Mesenchymal stem cell (in vitro differentiated cells and primary cell): ENCODE data around the gene RBM14.

ENCODE experiments used
- DNase-seq: peaks from one replicate; pipeline ENCODE4 v3.0.0-alpha.2; 2013
- H2AFZ ChIP-seq: one replicate; pipeline ENCODE4 v1.6.1; 2013; ENCODE audit warnings: low read depth, mild to moderate bottlenecking, control low read depth, inconsistent platforms, low read length, moderate library complexity
- H2AK5ac ChIP-seq: 2 replicates; pipeline ENCODE4 v1.6.1; 2013; ENCODE audit warnings: low read length, moderate library complexity, mild to moderate bottlenecking, inconsistent platforms; ENCODE audit not compliant: severe bottlenecking
- H2BK120ac ChIP-seq: one replicate; pipeline ENCODE4 v1.6.1; 2013; ENCODE audit warnings: low read depth, mild to moderate bottlenecking, inconsistent platforms, low read length, moderate library complexity
- H2BK12ac ChIP-seq, 2 experiments: one replicate each; pipeline ENCODE4 v1.6.1; 2013; ENCODE audit warnings: inconsistent platforms in 2 of 2, low read length in 2 of 2, mild to moderate bottlenecking in 2 of 2, moderate library complexity in 2 of 2, control low read depth in 1 of 2
- H2BK15ac ChIP-seq: one replicate; pipeline ENCODE4 v1.6.1; 2013; ENCODE audit warnings: mild to moderate bottlenecking, low read depth, inconsistent platforms; ENCODE audit not compliant: poor library complexity, severe bottlenecking
- H2BK5ac ChIP-seq: 2 replicates; pipeline ENCODE4 v1.6.1; 2013; ENCODE audit warnings: low read depth, mild to moderate bottlenecking, low read length, control low read depth, inconsistent platforms; ENCODE audit not compliant: poor library complexity, severe bottlenecking
- H3K14ac ChIP-seq, 2 experiments: one replicate each; pipeline ENCODE4 v1.6.1; 2013; ENCODE audit warnings: inconsistent platforms in 2 of 2, low read length in 2 of 2, control low read depth in 1 of 2, mild to moderate bottlenecking in 1 of 2, moderate library complexity in 1 of 2
- H3K18ac ChIP-seq, 2 experiments: one replicate each; pipeline ENCODE4 v1.6.1; 2013; ENCODE audit warnings: inconsistent platforms in 2 of 2, low read length in 2 of 2, control low read depth in 1 of 2, low read depth in 1 of 2, mild to moderate bottlenecking in 1 of 2
- H3K23ac ChIP-seq, 2 experiments: one replicate each; pipeline ENCODE4 v1.6.1; 2013; ENCODE audit warnings: inconsistent platforms in 2 of 2, low read length in 2 of 2, mild to moderate bottlenecking in 2 of 2, moderate library complexity in 2 of 2, control low read depth in 1 of 2
- H3K27ac ChIP-seq: 2 replicates; pipeline ENCODE4 v1.5.1; 2013; ENCODE audit warnings: mild to moderate bottlenecking, moderate library complexity, low read length, control low read depth, inconsistent platforms; ENCODE audit not compliant: poor library complexity, severe bottlenecking
- H3K27me3 ChIP-seq, 2 experiments: 2 replicates each; pipeline versions ENCODE4 v1.6.1 to v1.7.0; 2013; ENCODE audit warnings: low read length in 2 of 2, mild to moderate bottlenecking in 2 of 2, moderate library complexity in 2 of 2, control low read depth in 1 of 2, inconsistent platforms in 1 of 2; ENCODE audit not compliant: control insufficient read depth in 1 of 2, insufficient read depth in 1 of 2
- H3K36me3 ChIP-seq, 2 experiments: 2 replicates each; pipeline versions ENCODE4 v1.6.1 to v1.7.0; 2013; ENCODE audit warnings: low read length in 2 of 2, control low read depth in 1 of 2, inconsistent platforms in 1 of 2, low read depth in 1 of 2, mild to moderate bottlenecking in 1 of 2; ENCODE audit not compliant: insufficient read depth in 2 of 2, control insufficient read depth in 1 of 2
- H3K4ac ChIP-seq, 2 experiments: one replicate each; pipeline ENCODE4 v1.6.1; 2013; ENCODE audit warnings: inconsistent platforms in 2 of 2, low read length in 2 of 2, mild to moderate bottlenecking in 2 of 2, moderate library complexity in 2 of 2, control low read depth in 1 of 2, low read depth in 1 of 2
- H3K4me1 ChIP-seq: 2 replicates; pipeline ENCODE4 v1.6.1; 2013; ENCODE audit warnings: low read depth, low read length, control low read depth; ENCODE audit not compliant: control insufficient read depth, insufficient read depth
- H3K4me2 ChIP-seq: 2 replicates; pipeline ENCODE4 v1.6.1; 2013; ENCODE audit warnings: low read length, mild to moderate bottlenecking, inconsistent platforms; ENCODE audit not compliant: poor library complexity, severe bottlenecking
- H3K4me3 ChIP-seq, 2 experiments: 2 replicates each; pipeline versions ENCODE4 v1.5.1 to v1.7.0; 2013; ENCODE audit warnings: low read length in 2 of 2, mild to moderate bottlenecking in 2 of 2, control low read depth in 1 of 2, low read depth in 1 of 2; ENCODE audit not compliant: insufficient read depth in 1 of 2
- H3K79me1 ChIP-seq: replicated peaks from 2 replicates; pipeline ENCODE4 v1.6.1; 2013; ENCODE audit warnings: mild to moderate bottlenecking, control low read depth, low read length, inconsistent platforms; ENCODE audit not compliant: poor library complexity, severe bottlenecking
- H3K9ac ChIP-seq: 2 replicates; pipeline ENCODE4 v1.7.0; 2013; ENCODE audit warnings: mild to moderate bottlenecking, low read length, moderate library complexity
- H3K9me3 ChIP-seq: 2 replicates; pipeline ENCODE4 v1.7.0; 2013; ENCODE audit warnings: mild to moderate bottlenecking, low read length; ENCODE audit not compliant: control insufficient read depth
- H4K8ac ChIP-seq: one replicate; pipeline ENCODE4 v1.6.1; 2013; ENCODE audit warnings: inconsistent platforms, mild to moderate bottlenecking, low read length, moderate library complexity
- H4K91ac ChIP-seq: one replicate; pipeline ENCODE4 v1.6.1; 2013; ENCODE audit warnings: mild to moderate bottlenecking, low read length, inconsistent platforms
- WGBS: methylation state at CpG from one replicate; pipeline ENCODE4 v1.1.7; 2013; ENCODE audit warnings: mixed read lengths; 5-methylcytosine and 5-hydroxymethylcytosine counted together

The RBM14 gene

DNA sequence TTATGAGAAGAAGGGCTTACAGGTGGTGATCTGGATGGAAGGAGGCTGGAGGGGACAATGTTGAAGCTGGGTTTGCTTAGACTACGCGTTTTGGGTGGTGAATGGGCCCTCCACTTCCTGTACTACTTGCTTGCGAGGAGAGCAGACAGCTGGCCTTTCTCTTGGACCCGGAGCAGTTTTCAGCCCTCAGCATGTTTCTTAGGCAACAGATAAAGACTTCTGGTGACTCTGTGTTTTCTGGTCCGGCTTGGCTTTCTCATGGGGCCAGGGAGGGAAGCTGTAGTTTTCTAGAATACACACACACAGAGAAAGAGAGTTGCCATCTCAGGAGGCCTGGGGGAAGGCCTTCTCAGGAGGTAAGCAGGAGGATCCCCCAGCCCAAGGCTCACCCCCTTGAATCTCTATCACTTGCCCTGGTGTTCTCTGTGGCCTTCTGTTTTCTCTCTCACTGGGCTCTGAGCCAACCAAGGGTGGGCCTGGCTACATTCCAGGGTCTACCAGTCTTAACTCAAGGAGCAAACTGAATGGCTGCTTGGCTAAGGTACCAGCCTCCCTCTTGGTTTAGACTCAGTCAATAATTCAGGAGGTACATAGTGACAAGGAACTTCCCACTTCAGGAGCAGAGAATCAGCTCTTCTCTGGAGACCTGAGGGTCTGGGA is 21.1 kb upstream of the RBM14 start:
- Histone ChIP-seq H2BK5ac (no peak overlapping the region), H3K18ac (no peak overlapping the region), H3K4me2 (no peak overlapping the region), H3K4me3 (peak overlapping the region in 1 of 2 experiments; percentile 60), H4K8ac (no peak overlapping the region), H2BK15ac (no peak overlapping the region), H2BK120ac (no peak overlapping the region), H3K36me3 (peaks cover 21 to 23% of the 10 kb centered on the region in 2 experiments), H3K23ac (peak overlapping the region in 1 of 2 experiments; percentile 18), H2AFZ (no peak overlapping the region), H2AK5ac (no peak overlapping the region), H3K79me1 (peaks cover 39% of the 10 kb centered on the region), H4K91ac (peak overlapping the region; percentile 63), H2BK12ac (no peak overlapping the region), H3K4me1 (peaks cover 21% of the 10 kb centered on the region), H3K9ac (peak overlapping the region; percentile 34), H3K14ac (peak overlapping the region in 1 of 2 experiments; percentile 41), H3K4ac (no peak overlapping the region), H3K27me3 (no peaks in the 10 kb centered on the region), H3K9me3 (no peaks in the 10 kb centered on the region), H3K27ac (no peak overlapping the region)
- WGBS = 70% methylated on average over 5 of the region's 5 CpGs
- peak; percentile 84 for DNase-seq

- H3K4me2 ChIP-seq = no peak overlapping the region
- H3K14ac ChIP-seq = peak overlapping the region in 1 of 2 experiments; percentile 10
- H3K79me1 ChIP-seq = peaks cover 21% of the 10 kb centered on the region
- H2BK120ac ChIP-seq = no peak overlapping the region
- no peak overlapping the region for H3K23ac ChIP-seq
- H3K36me3 ChIP-seq = peaks cover 27 to 32% of the 10 kb centered on the region in 2 experiments
- H3K27ac ChIP-seq = no peak overlapping the region
- no peak overlapping the region for H3K9ac ChIP-seq
- H4K91ac ChIP-seq = no peak overlapping the region
- no peak overlapping the region for H3K4ac ChIP-seq
- peaks cover 19% of the 10 kb centered on the region for H3K4me1 ChIP-seq
- no peak overlapping the region for H2BK15ac ChIP-seq
- WGBS = 99% methylated on average over 6 of the region's 6 CpGs
- H2AK5ac ChIP-seq = no peak overlapping the region
- H3K4me3 ChIP-seq = no peak overlapping the region
- no peak overlapping the region for H3K18ac ChIP-seq
- no peak overlapping the region for H4K8ac ChIP-seq
- no peaks in the 10 kb centered on the region for H3K27me3 ChIP-seq
- DNase-seq = no peak
- H2AFZ ChIP-seq = no peak overlapping the region
- H2BK5ac ChIP-seq = no peak overlapping the region
- no peaks in the 10 kb centered on the region for H3K9me3 ChIP-seq
- no peak overlapping the region for H2BK12ac ChIP-seq
Measured at GRCh38 chr11:66598993-66599392, 17.4 kb upstream of the RBM14 start.

DNA sequence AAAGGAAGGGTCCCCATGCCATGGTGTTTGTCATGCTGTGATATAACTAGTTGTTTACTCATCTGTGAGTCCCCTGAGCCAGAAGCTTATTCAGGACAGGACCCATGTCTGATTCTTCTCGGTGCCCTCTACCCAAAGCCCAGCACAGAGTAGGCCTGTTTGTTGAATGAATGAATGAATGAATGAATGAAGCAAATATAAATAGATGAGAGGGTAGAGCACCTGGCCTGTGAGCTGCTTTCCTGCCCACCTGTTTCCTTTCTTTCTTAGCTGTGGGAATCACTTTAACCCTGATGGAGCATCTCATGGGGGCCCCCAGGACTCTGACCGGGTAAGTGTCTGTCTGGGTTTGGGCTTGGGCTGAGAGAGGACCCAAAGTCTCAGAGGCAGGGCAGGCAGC is 16.2 kb upstream of the RBM14 start:
- no peak overlapping the region for H3K4ac ChIP-seq
- peak overlapping the region; percentile 42 for H3K9ac ChIP-seq
- no peaks in the 10 kb centered on the region for H3K9me3 ChIP-seq
- H3K36me3 ChIP-seq = peaks cover 39 to 42% of the 10 kb centered on the region in 2 experiments
- H3K4me1 ChIP-seq = peaks cover 17% of the 10 kb centered on the region
- H2BK12ac ChIP-seq = no peak overlapping the region
- no peak overlapping the region for H3K4me2 ChIP-seq
- no peak overlapping the region for H2AFZ ChIP-seq
- H3K27ac ChIP-seq = peak overlapping the region; percentile 43
- H2AK5ac ChIP-seq = no peak overlapping the region
- peak overlapping the region in 1 of 2 experiments; percentile 27 for H3K4me3 ChIP-seq
- no peak overlapping the region for H2BK15ac ChIP-seq
- H2BK120ac ChIP-seq = no peak overlapping the region
- no peak overlapping the region for H4K91ac ChIP-seq
- no peak overlapping the region for H2BK5ac ChIP-seq
- H3K79me1 ChIP-seq = peaks cover 21% of the 10 kb centered on the region
- no peak overlapping the region for H3K23ac ChIP-seq
- H3K27me3 ChIP-seq = no peaks in the 10 kb centered on the region
- H3K18ac ChIP-seq = no peak overlapping the region
- WGBS = 97% methylated on average over 2 of the region's 2 CpGs
- H3K14ac ChIP-seq = no peak overlapping the region
- no peak for DNase-seq
- no peak overlapping the region for H4K8ac ChIP-seq

DNA sequence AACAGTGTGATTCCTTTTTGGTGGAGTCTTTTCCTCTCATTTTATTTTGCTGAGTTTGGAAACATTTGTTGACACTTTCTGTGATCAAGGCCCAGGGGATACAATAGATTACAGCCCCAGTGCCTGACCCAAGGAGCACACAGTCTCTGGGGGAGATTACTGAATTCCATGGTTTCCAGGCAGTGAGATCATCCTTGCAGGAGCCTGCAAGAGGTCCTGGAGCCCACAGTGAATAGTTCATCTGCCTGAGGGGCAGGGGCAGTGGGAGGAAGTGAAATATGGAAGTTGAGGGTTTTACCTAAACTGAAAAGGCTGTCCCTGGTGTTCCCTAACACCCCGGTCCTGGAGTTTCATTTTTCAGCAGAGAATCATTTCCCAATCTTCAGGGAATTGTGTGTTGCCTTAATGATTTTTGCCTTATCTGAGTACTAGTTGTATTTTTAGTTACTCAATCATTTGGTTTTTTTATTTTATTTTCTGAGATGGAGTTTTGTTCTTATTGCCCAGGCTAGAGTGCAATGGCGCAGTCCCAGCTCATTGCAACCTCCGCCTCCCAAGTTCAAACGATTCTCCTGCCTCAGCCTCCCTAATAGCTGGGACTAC is 15.7 kb upstream of the RBM14 start:
- Histone ChIP-seq H3K18ac (no peak overlapping the region), H3K9ac (peak overlapping the region; percentile 42), H2BK15ac (no peak overlapping the region), H3K14ac (no peak overlapping the region), H3K4me1 (peaks cover 17% of the 10 kb centered on the region), H3K27me3 (no peaks in the 10 kb centered on the region), H3K23ac (no peak overlapping the region), H4K8ac (no peak overlapping the region), H4K91ac (no peak overlapping the region), H3K79me1 (peaks cover 17% of the 10 kb centered on the region), H3K27ac (peak overlapping the region; percentile 43), H3K4ac (no peak overlapping the region), H2BK5ac (no peak overlapping the region), H3K4me2 (no peak overlapping the region), H2AK5ac (no peak overlapping the region), H2BK120ac (no peak overlapping the region), H3K4me3 (peak overlapping the region in 1 of 2 experiments; percentile 27), H3K9me3 (no peaks in the 10 kb centered on the region), H2BK12ac (no peak overlapping the region), H2AFZ (no peak overlapping the region), H3K36me3 (peaks cover 44% of the 10 kb centered on the region in 2 experiments)
- WGBS = 100% methylated on average over 2 of the region's 4 CpGs
- DNase-seq = no peak
